Activated CD4-positive, alpha-beta T cell treated with anti-CD3 and anti-CD28 coated beads, Interleukin-2, amount 50 U/mL, for 1 hour (primary cell): ENCODE measurements around the gene EPM2A.

Experiments
- DNase-seq: peaks from one replicate; pipeline ENCODE4 v3.0.0-alpha.2; 2020

EPM2A gene

GRCh38 chr6:145588981-145589380, 146.3 kb downstream of the EPM2A start:
- no peak for DNase-seq

- DNase-seq: no peak
Measured at GRCh38 chr6:145587334-145587733, 148.0 kb downstream of the EPM2A start.

- no peak for DNase-seq
Measured at GRCh38 chr6:145583753-145584152, 151.6 kb downstream of the EPM2A start.
